OCI-LY1 (cell line): ENCODE data around the gene LSM14A.

Experiments
- CTCF ChIP-seq: fragments of 200-600 bp; sonication (generic), shearing (Covaris generic); IDR thresholded peaks from 2 replicates; pipeline ENCODE4 v1.5.1; 2017; ENCODE audit warnings: mild to moderate bottlenecking, antibody characterized with exemption, low read length, moderate library complexity, mixed read lengths
- EZH2 ChIP-seq: fragments of 200-600 bp; sonication (generic), shearing (Covaris generic); IDR thresholded peaks from 2 replicates; pipeline ENCODE4 v1.8.0; 2017; ENCODE audit warnings: borderline replicate concordance, mixed run types, mild to moderate bottlenecking, antibody characterized with exemption, low read length, moderate library complexity, mixed read lengths

- no peak for TF ChIP-seq CTCF
- TF ChIP-seq EZH2: no peak
These were observed 56.5 kb downstream of the LSM14A start for GRCh38 chr19:34228762-34229161.
